Stomach (tissue), 4 donors: ENCODE data around the gene RPL26.
A peak's percentile ranks its signal among the peaks of the same experiment; 100 is the strongest.

Experiments used
- CTCF ChIP-seq, 7 experiments: fragments of 450-650 bp in 4 of 7; fragments of 200-600 bp in 3 of 7; sonication (generic) in 3 of 7; IDR thresholded peaks; one replicate each; pipeline ENCODE4 v1.5.1; 2016 to 2019; ENCODE audit warnings: antibody characterized with exemption in 7 of 7, control low read depth in 2 of 7, mild to moderate bottlenecking in 1 of 7
- POLR2A ChIP-seq, 4 donors: fragments of 450-650 bp; IDR thresholded peaks; one replicate each; pipeline ENCODE4 v1.6.1; 2016; ENCODE audit warnings: antibody characterized with exemption in 4 of 4, control low read depth in 2 of 4, mild to moderate bottlenecking in 1 of 4, moderate library complexity in 1 of 4

DNA sequence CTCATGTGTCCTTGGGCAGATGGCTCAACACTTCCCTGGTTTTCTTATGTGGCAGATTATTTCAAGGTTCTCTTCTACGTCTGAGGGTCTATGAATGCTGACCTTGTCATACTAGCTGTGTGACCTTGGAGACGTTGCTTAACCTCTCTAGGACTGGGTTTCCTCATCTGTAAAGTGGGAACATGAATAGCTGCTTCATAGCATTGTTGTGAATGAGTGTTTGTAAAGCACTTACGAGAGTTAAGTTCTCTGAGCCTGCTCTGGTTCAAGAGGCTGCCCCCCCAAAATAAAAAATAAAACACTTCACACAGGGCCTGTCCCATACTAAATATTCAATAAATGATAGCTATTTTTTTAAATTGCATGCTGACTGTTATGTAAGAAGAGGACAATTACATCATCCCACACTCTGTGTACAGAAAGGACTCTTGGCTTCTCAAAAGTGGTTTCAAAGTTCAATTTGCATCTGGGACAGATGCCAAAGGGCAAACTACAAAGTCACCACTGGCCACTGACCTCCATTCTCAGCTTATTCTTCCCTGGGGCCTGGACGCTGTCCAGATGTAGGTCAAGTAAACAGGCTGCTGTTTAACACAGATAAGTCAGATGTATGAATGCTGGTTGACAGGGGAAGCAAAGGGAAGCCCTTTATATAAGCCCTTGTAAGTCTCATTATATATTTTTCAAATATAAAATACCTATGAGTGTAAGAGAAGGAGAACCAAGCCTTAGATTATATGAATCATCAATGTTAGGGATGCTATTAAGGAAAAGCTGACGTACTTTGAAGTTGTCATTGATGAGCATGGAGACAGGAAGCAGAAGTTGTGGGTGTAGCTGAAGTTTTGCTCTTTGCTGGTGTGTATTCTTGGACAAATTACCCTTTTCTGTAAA is 37.3 kb upstream of the RPL26 start:
- peak in 1 of 7 experiments; percentile 3 for TF ChIP-seq CTCF (IDR thresholded peaks at IDR 0.05)
- no peak for TF ChIP-seq POLR2A (IDR thresholded peaks at IDR 0.05)
